Activated naive CD4-positive, alpha-beta T cell treated with anti-CD3 and anti-CD28 coated beads, Interleukin-2, amount 50 U/mL, for 72 hours (primary cell): ENCODE results near the gene HSD17B3. TPM values are rescaled to one million over a fixed set of nuclear protein-coding genes. Genes with fewer than 3 reads are reported as not detected.
"Not testable (repeated sequence)": the region's sequence is repeated elsewhere in the genome, so short reads cannot be mapped to it uniquely, and the experiment has no call there.

Experiments used
- ATAC-seq, 2 donors: fragments of 150-1000 bp; cut with Tn5 transposase; 2 replicates each; pipeline ENCODE4 v1.10.0; 2021; ENCODE audit warnings: mild to moderate bottlenecking in 2 of 2, moderate library complexity in 2 of 2
- DNase-seq, 2 donors: peaks; one replicate each; pipeline ENCODE4 v3.0.0; 2021 to 2022; ENCODE audit warnings: low spot score in 2 of 2
- H3K27ac Mint-ChIP-seq, 2 donors: one replicate each; pipeline ENCODE4 v1.8.0; 2022; ENCODE audit warnings: mild to moderate bottlenecking in 2 of 2, mixed read lengths in 2 of 2
- H3K36me3 Mint-ChIP-seq, 2 donors: one replicate each; pipeline ENCODE4 v1.8.0; 2022; ENCODE audit warnings: mixed read lengths in 2 of 2
- H3K9me3 Mint-ChIP-seq, 2 donors: one replicate each; pipeline ENCODE4 v1.8.0; 2022; ENCODE audit warnings: mixed read lengths in 2 of 2
- total RNA-seq, 2 donors: library from RNA; stranded (reverse); gene quantifications; one replicate each; pipeline ENCODE4 v1.2.3, GENCODE V29; 2022

HSD17B3 gene
- total RNA-seq, 2 donors from 2014 or later = not detected

DNA sequence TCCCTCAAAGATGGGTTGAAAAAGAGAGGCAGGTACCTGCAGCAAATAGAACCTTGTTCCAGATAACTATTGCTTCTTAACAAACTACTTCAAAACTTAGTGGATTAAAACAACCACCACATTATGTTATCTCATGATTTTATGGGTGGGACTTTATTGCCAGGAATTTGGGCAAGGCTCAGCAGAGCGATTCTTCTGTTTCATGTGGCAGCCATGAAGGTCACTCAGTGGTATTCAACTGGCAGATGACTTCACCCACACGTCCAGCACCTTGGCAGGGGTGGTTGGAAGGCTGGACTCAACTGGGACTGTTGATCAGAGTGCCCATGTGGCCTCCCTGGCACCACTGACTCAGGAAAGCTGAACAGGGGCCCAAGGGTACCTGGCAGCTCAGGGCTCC, 112.0 kb downstream of the HSD17B3 start:
- peaks cover 5 to 32% of the 10 kb centered on the region in 2 donors for H3K9me3 Mint-ChIP-seq
- DNase-seq (no peak), ATAC-seq (no peak)
- no peak overlapping the region for H3K27ac Mint-ChIP-seq
- H3K36me3 Mint-ChIP-seq = peaks cover 9 to 41% of the 10 kb centered on the region in 2 donors

DNA sequence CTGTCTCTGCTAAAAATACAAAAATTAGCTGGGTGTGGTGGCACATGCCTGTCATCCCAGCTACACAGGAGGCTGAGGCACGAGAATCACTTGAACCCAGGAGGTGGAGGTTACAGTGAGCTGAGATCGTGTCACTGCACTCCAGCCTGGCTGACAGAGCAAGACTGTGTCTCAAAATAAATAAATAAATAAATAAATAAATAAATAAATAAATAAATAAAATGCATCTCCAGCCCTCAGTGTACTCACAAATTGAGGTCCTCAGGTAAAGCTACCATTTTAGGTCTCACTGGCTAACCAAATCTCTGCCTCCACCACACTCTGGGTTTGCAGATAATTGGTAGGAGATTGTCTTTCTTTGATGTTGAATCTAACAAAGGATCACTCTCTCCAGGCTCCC, 112.4 kb downstream of the HSD17B3 start:
- Mint-ChIP-seq H3K9me3 (peaks cover 5 to 32% of the 10 kb centered on the region in 2 donors), H3K36me3 (peaks cover 9 to 41% of the 10 kb centered on the region in 2 donors)
- DNase-seq, ATAC-seq, H3K27ac Mint-ChIP-seq: not testable (repeated sequence)

DNA sequence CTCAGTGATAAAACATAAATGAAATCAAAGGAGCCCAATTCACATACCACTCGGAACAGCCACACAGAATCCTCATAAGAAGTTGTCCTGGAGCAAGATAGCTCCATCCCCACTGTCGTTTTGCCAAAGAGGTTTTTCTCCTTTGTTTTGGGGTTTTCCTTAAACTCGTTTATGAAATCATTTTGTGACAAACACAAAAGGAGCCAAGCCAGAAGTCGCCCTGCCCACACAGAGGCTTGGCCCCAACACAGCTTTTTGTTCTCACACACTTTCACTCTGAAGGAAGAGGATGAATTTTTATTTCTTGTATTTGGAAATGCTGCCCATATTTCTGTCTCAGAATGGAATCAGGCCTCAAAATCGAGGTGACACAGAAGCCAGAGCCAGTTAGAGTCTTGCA, 113.4 kb downstream of the HSD17B3 start:
- Mint-ChIP-seq H3K36me3 (peaks cover 9 to 41% of the 10 kb centered on the region in 2 donors), H3K27ac (no peak overlapping the region), H3K9me3 (peaks cover 5 to 32% of the 10 kb centered on the region in 2 donors)
- DNase-seq (no peak), ATAC-seq (no peak)

DNA sequence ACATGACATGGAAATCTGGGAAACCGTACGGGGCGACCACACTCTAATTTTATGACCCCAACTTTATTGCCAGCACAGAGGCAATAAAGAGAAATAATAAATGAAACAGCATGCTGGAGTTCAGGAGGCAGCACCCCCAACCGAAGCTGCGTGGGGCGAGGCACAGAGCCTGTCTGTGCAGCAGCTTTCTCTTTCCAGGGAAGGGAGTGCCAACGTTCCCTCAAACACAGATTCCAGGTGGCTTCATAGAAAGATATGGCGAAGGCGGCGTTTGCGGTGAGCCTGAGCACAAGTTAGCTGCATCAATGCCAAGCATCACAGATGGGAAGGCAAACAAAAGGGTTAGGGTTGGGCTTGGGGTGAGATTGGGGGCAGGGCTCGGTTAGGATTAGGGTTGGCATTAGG, 114.8 kb downstream of the HSD17B3 start:
- Mint-ChIP-seq H3K36me3 (peaks cover 9 to 35% of the 10 kb centered on the region in 2 donors), H3K9me3 (peaks cover 5 to 24% of the 10 kb centered on the region in 2 donors), H3K27ac (no peak overlapping the region)
- ATAC-seq = no peak
- DNase-seq = no peak

DNA sequence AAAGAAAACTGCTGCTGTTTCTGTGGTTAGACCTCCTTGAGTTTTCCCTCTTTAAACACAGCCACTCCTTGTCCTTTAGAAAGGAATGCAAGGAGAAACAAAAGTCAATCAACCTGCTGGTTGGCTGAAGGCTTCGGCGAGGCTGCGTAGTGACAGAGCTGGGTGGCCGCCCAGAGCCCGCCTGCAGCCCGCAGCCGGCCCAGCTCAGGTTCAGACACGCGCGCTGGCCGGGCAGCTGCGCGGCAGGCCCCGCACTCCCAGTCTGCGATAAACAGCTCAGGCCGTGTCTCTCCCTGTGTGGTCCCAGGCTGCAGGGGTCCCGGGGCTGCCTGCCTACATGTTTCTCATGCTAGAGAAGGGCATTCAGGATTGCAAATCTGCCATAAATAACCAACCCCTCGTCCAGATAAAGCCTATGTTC, 115.4 kb downstream of the HSD17B3 start:
- H3K9me3 Mint-ChIP-seq = peaks cover 5 to 20% of the 10 kb centered on the region in 2 donors
- H3K27ac Mint-ChIP-seq = no peak overlapping the region
- peaks cover 9 to 35% of the 10 kb centered on the region in 2 donors for H3K36me3 Mint-ChIP-seq
- DNase-seq (no peak), ATAC-seq (no peak)

DNA sequence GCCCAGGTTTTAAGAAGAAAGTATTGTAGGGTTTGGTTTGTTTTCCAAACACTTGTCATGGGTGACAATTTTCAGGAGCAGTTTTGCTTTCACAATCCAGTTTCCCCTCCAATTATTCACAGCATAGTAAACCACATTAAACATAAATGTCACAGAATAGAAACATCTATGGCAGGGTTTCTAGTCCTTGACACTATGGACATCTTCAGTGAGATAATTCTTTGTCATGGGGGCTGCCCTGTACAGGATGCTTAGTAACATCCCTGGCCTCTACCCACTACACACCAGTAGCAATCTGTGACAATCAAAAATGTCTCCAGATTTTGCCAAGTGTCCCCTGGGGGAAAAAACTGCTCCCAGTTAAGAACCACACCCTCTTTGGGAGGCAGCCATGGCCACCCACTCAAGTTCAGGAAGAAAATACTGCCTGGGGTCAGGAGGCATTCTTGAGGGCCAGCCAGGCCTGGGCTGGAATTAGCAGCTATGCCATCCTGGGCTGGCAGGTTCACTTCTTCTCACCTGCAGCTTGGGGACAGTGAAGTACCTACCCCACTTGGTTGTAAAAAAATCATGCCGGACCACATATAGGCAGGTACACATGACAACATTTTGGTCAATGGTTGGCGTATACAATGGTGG, 116.3 kb downstream of the HSD17B3 start:
- DNase-seq (no peak), ATAC-seq (peak; percentile 55 to 87)
- Mint-ChIP-seq H3K36me3 (peaks cover 2 to 29% of the 10 kb centered on the region in 2 donors), H3K9me3 (peaks cover under 1 to 12% of the 10 kb centered on the region in 2 donors), H3K27ac (no peak overlapping the region)

Other genes with a start within 250 kb of the HSD17B3 start
- gene SLC35D2, start 81.5 kb upstream of the HSD17B3 start, total RNA-seq = 1 to 10 TPM; 1.5 to 1.8 TPM
- 10 to 100 TPM; 17.7 to 42.6 TPM for gene ZNF367, start 116.2 kb upstream of the HSD17B3 start, total RNA-seq
- 10 to 100 TPM in 1 of 2 donors, 1 to 10 TPM in 1; 6.4 to 15.7 TPM for gene HABP4, start 148.0 kb upstream of the HSD17B3 start, total RNA-seq